ENCODE measurements around the gene SOWAHC. TPM values are rescaled to one million over a fixed set of nuclear protein-coding genes. Genes with fewer than 3 reads are reported as not detected.

Gene SOWAHC
- total and polyA plus RNA-seq, 2 of the 13 experiments (the other 11 are each of a cell fraction or from before 2014, with no cell fraction given): 21.2 to 22.5 TPM

- in situ Hi-C loops (cut with HindIII; ENCODE audit: extremely low pct_ligation_motif_present, low pct_unique_long_range_greater_than_20kb): no loop called here
Observed at GRCh38 chr2:109666466-109666865, 52.3 kb downstream of the SOWAHC start.

More at GRCh38 chr2:109666466-109666865, 52.3 kb downstream of the SOWAHC start:
- H3K4me2 ChIP-seq (ENCODE audit: low read depth, low read length): no peak overlapping the region
- H3K27me3 ChIP-seq (ENCODE audit: control insufficient read depth in 1 of 2, insufficient read depth in 2 of 2, low read length in 2 of 2): no peaks in the 10 kb centered on the region
- ChIA-PET POLR2A (interaction anchor here (1.1 kb wide), 1 partner anchor 22 kb away, joined by 4 read pairs; no protein-coding TSS in a partner anchor), CTCF (ENCODE audit: low intra/inter-chr PET ratio, low total read pairs) (no interaction called here)
- DNase-seq (ENCODE audit: low spot score): no peak
- no peak for FAIRE-seq
- H2AFZ ChIP-seq (ENCODE audit: low read length): no peak overlapping the region
- H3K9me3 ChIP-seq (ENCODE audit: low read length): no peaks in the 10 kb centered on the region
- ATAC-seq: no peak
- no peak overlapping the region for H3K9ac ChIP-seq (ENCODE audit: insufficient read depth, low read depth, low read length)
- peaks cover 33% of the 10 kb centered on the region for H3K4me1 ChIP-seq (ENCODE audit: insufficient read depth, low read length)
- H3K36me3 ChIP-seq (replicated peaks in 1 of 2; ENCODE audit: control insufficient read depth in 1 of 2, insufficient read depth in 2 of 2, low read length in 2 of 2): no peaks in the 10 kb centered on the region
- WGBS (ENCODE audit: low lambda C conversion rate): 44% methylated on average over 1 of the region's 1 CpG
- intact Hi-C loops (cut with micrococcal nuclease; ENCODE audit: unreplicated experiment): no loop called here
- no TSS peak for BruUV-seq (replicated peaks)
- no peak overlapping the region for H3K4me3 ChIP-seq (replicated peaks in 1 of 3; ENCODE audit: insufficient read depth in 1 of 3, low read depth in 2 of 3, low read length in 3 of 3)
- no peak overlapping the region for H3K27ac ChIP-seq (ENCODE audit: extremely low read length, insufficient read depth, low read length)
- no peaks in the 10 kb centered on the region for H3K79me2 ChIP-seq (ENCODE audit: insufficient read depth, low read length)
- no peaks in the 10 kb centered on the region for H4K20me1 ChIP-seq (ENCODE audit: insufficient read depth, low read length)
- no peak for TF ChIP-seq CENPX (CRISPR knock-in tag; IDR thresholded peaks at IDR 0.05)
- TF ChIP-seq ZNF530 (CRISPR knock-in tag; IDR thresholded peaks at IDR 0.05; ENCODE audit: low read depth): no peak
- no peak for TF ChIP-seq FOXC1 (CRISPR knock-in tag; IDR thresholded peaks at IDR 0.05; ENCODE audit: borderline replicate concordance)
- no peak for TF ChIP-seq TBP (CRISPR knock-in tag; IDR thresholded peaks at IDR 0.05)
- no peak for TF ChIP-seq KDM5A (IDR thresholded peaks at IDR 0.05; ENCODE audit: borderline replicate concordance, low read length)
- TF ChIP-seq BHLHE40 (IDR thresholded peaks at IDR 0.05; ENCODE audit: low read length): no peak
- TF ChIP-seq MXI1 (IDR thresholded peaks at IDR 0.05; ENCODE audit: borderline replicate concordance, low read depth, low read length): no peak
- no peak for TF ChIP-seq SOX13 (IDR thresholded peaks at IDR 0.05)
- no peak for TF ChIP-seq SOX13 (CRISPR knock-in tag; conservative IDR thresholded peaks at IDR 0.05 in 1 of 2, IDR thresholded peaks at IDR 0.05 in 1 of 2)
- no peak for TF ChIP-seq ZNF224 (CRISPR knock-in tag; IDR thresholded peaks at IDR 0.05)
- TF ChIP-seq, protein P1, sequence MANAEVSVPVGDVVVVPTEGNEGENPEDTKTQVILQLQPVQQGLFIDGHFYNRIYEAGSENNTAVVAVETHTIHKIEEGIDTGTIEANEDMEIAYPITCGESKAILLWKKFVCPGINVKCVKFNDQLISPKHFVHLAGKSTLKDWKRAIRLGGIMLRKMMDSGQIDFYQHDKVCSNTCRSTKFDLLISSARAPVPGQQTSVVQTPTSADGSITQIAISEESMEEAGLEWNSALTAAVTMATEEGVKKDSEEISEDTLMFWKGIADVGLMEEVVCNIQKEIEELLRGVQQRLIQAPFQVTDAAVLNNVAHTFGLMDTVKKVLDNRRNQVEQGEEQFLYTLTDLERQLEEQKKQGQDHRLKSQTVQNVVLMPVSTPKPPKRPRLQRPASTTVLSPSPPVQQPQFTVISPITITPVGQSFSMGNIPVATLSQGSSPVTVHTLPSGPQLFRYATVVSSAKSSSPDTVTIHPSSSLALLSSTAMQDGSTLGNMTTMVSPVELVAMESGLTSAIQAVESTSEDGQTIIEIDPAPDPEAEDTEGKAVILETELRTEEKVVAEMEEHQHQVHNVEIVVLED (CRISPR knock-in tag; IDR thresholded peaks at IDR 0.05; ENCODE audit: borderline replicate concordance): no peak
- no peak for TF ChIP-seq ZNF143 (CRISPR knock-in tag; IDR thresholded peaks at IDR 0.05)
- no peak for TF ChIP-seq FOSL1 (CRISPR knock-in tag; IDR thresholded peaks at IDR 0.05; ENCODE audit: borderline replicate concordance)
- TF ChIP-seq, protein P2, sequence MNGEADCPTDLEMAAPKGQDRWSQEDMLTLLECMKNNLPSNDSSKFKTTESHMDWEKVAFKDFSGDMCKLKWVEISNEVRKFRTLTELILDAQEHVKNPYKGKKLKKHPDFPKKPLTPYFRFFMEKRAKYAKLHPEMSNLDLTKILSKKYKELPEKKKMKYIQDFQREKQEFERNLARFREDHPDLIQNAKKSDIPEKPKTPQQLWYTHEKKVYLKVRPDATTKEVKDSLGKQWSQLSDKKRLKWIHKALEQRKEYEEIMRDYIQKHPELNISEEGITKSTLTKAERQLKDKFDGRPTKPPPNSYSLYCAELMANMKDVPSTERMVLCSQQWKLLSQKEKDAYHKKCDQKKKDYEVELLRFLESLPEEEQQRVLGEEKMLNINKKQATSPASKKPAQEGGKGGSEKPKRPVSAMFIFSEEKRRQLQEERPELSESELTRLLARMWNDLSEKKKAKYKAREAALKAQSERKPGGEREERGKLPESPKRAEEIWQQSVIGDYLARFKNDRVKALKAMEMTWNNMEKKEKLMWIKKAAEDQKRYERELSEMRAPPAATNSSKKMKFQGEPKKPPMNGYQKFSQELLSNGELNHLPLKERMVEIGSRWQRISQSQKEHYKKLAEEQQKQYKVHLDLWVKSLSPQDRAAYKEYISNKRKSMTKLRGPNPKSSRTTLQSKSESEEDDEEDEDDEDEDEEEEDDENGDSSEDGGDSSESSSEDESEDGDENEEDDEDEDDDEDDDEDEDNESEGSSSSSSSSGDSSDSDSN (CRISPR knock-in tag; IDR thresholded peaks at IDR 0.05): no peak
- no peak for TF ChIP-seq MED13 (CRISPR knock-in tag; IDR thresholded peaks at IDR 0.05)
- no peak for TF ChIP-seq ZBTB1 (CRISPR knock-in tag; IDR thresholded peaks at IDR 0.05; ENCODE audit: borderline replicate concordance)
- TF ChIP-seq ATF7-NPFF (CRISPR knock-in tag; IDR thresholded peaks at IDR 0.05; ENCODE audit: low read depth): no peak
- no peak for TF ChIP-seq ZNF3 (CRISPR knock-in tag; IDR thresholded peaks at IDR 0.05)
- TF ChIP-seq CREM (IDR thresholded peaks at IDR 0.05): no peak
- TF ChIP-seq CREM (CRISPR knock-in tag; IDR thresholded peaks at IDR 0.05): no peak
